ENCODE results near the gene ATP1A1.

Gene ATP1A1

GRCh38 chr1:116372651-116373430, at the start of gene ATP1A1:
ATP1A1 (plus strand) TSS chr1:116373244; CDS start chr1:116373512, 268 bp downstream.
- peak; percentile 90 for DNase-seq

GRCh38 chr1:116323491-116323890, 49.6 kb upstream of the ATP1A1 start:
- Histone ChIP-seq H3K9ac (ENCODE audit: low read length) (no peak overlapping the region), H3K27me3 (replicated peaks; ENCODE audit: insufficient read depth, low read length) (no peaks in the 10 kb centered on the region), H3F3A (ENCODE audit: insufficient read depth, low read length) (no peaks in the 10 kb centered on the region), H3K36me3 (replicated peaks; ENCODE audit: insufficient read depth, low read length) (no peaks in the 10 kb centered on the region), H3K4me1 (ENCODE audit: low read length) (peaks cover 12% of the 10 kb centered on the region), H3K4me3 (ENCODE audit: low read length) (no peak overlapping the region), H3K27ac (ENCODE audit: low read length) (no peak overlapping the region), H4K20me1 (ENCODE audit: insufficient read depth, low read length) (no peaks in the 10 kb centered on the region), H2AFZ (ENCODE audit: low read length) (no peak overlapping the region), H3K4me2 (ENCODE audit: low read depth, low read length) (no peak overlapping the region), H3K9me3 (replicated peaks; ENCODE audit: insufficient read depth, low read length) (no peaks in the 10 kb centered on the region), H3K9me2 (replicated peaks; ENCODE audit: insufficient read depth, low read length) (no peaks in the 10 kb centered on the region), H3K79me2 (ENCODE audit: low read length) (no peaks in the 10 kb centered on the region)
- no peak for TF ChIP-seq EZH2phosphoT487 (IDR thresholded peaks at IDR 0.05; ENCODE audit: low read length)
- TF ChIP-seq CTCF (IDR thresholded peaks at IDR 0.05; ENCODE audit: low read length): no peak
- TF ChIP-seq EZH2 (optimal IDR thresholded peaks at IDR 0.05; ENCODE audit: low read depth, low read length): no peak
- no peak for DNase-seq

More at GRCh38 chr1:116372651-116373430, at the start of gene ATP1A1:
- H3K4me3 ChIP-seq (ENCODE audit: low read length): peak within 1 kb of the TSS; percentile 79
- peak within 1 kb of the TSS; percentile 74 for H3K4me2 ChIP-seq (ENCODE audit: low read depth, low read length)
- peaks cover 11% of the 10 kb centered on the region; the same call in 1 of the 2 replicates for H3K4me1 ChIP-seq (ENCODE audit: low read length)
- peak within 1 kb of the TSS; percentile 69 for H2AFZ ChIP-seq (ENCODE audit: low read length)
- TF ChIP-seq CTCF (IDR thresholded peaks at IDR 0.05; ENCODE audit: low read length): no peak
- no peak for TF ChIP-seq EZH2 (optimal IDR thresholded peaks at IDR 0.05; ENCODE audit: low read depth, low read length)
- no peak for TF ChIP-seq EZH2phosphoT487 (IDR thresholded peaks at IDR 0.05; ENCODE audit: low read length)
- H3K9me3 ChIP-seq (replicated peaks; ENCODE audit: insufficient read depth, low read length): no peaks in the 10 kb centered on the region
- H3F3A ChIP-seq (ENCODE audit: insufficient read depth, low read length): no peaks in the 10 kb centered on the region
- H3K9ac ChIP-seq (ENCODE audit: low read length): peak within 1 kb of the TSS; percentile 82
- H3K79me2 ChIP-seq (ENCODE audit: low read length): peaks cover 41% of the 10 kb centered on the region
- no peaks in the 10 kb centered on the region for H3K27me3 ChIP-seq (replicated peaks; ENCODE audit: insufficient read depth, low read length)
- peak within 1 kb of the TSS; percentile 68 for H3K27ac ChIP-seq (ENCODE audit: low read length)
- no peaks in the 10 kb centered on the region for H3K9me2 ChIP-seq (replicated peaks; ENCODE audit: insufficient read depth, low read length)
- no peaks in the 10 kb centered on the region for H3K36me3 ChIP-seq (replicated peaks; ENCODE audit: insufficient read depth, low read length)
- no peaks in the 10 kb centered on the region for H4K20me1 ChIP-seq (ENCODE audit: insufficient read depth, low read length)

- H3F3A ChIP-seq (ENCODE audit: insufficient read depth, low read length): no peaks in the 10 kb centered on the region
- H3K4me2 ChIP-seq (ENCODE audit: low read depth, low read length): no peak overlapping the region
- no peaks in the 10 kb centered on the region for H4K20me1 ChIP-seq (ENCODE audit: insufficient read depth, low read length)
- no peak overlapping the region for H3K27ac ChIP-seq (ENCODE audit: low read length)
- DNase-seq: no peak
- TF ChIP-seq EZH2 (optimal IDR thresholded peaks at IDR 0.05; ENCODE audit: low read depth, low read length) (no peak), CTCF (IDR thresholded peaks at IDR 0.05; ENCODE audit: low read length) (no peak), EZH2phosphoT487 (IDR thresholded peaks at IDR 0.05; ENCODE audit: low read length) (no peak)
- no peaks in the 10 kb centered on the region for H3K36me3 ChIP-seq (replicated peaks; ENCODE audit: insufficient read depth, low read length)
- peaks cover 12% of the 10 kb centered on the region for H3K4me1 ChIP-seq (ENCODE audit: low read length)
- no peaks in the 10 kb centered on the region for H3K79me2 ChIP-seq (ENCODE audit: low read length)
- no peak overlapping the region for H2AFZ ChIP-seq (ENCODE audit: low read length)
- no peaks in the 10 kb centered on the region for H3K9me2 ChIP-seq (replicated peaks; ENCODE audit: insufficient read depth, low read length)
- H3K9ac ChIP-seq (ENCODE audit: low read length): no peak overlapping the region
- H3K9me3 ChIP-seq (replicated peaks; ENCODE audit: insufficient read depth, low read length): no peaks in the 10 kb centered on the region
- H3K27me3 ChIP-seq (replicated peaks; ENCODE audit: insufficient read depth, low read length): no peaks in the 10 kb centered on the region
- H3K4me3 ChIP-seq (ENCODE audit: low read length): no peak overlapping the region
These were observed 48.6 kb upstream of the ATP1A1 start for GRCh38 chr1:116324411-116324810.

Measured in MM.1S (cell line).